HG03558 (cell line): ENCODE results near the gene RALGAPB.
"Not testable (repeated sequence)": the region's sequence is repeated elsewhere in the genome, so short reads cannot be mapped to it uniquely, and the experiment has no call there.

ENCODE experiments used
- ATAC-seq: cut with Tn5 transposase; IDR thresholded peaks from one replicate; pipeline ENCODE4 v1.9.1; 2021; ENCODE audit warnings: moderate number of reproducible peaks; ENCODE audit not compliant: unreplicated experiment; ENCODE audit errors: extremely low read depth

RALGAPB gene

DNA sequence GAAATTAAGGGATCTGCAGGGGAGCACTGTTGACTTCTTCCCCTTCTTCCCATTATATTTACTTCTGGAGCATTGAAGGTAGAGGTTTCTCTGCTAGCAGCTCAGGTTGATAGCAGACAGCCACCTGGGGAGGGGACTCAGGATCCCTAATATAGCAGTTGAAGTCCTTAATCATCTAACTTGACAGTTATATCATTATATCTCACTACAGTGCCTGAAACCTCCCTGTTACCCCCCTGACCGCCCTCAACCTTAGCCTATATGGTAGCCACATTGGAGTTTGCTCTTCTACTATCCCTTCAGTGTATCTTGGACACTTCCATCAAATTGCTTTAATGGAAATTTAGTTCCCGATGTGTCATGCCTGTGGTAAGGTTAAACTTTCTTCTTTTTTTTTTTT is 7.0 kb downstream of the RALGAPB start:
- no peak for ATAC-seq

DNA sequence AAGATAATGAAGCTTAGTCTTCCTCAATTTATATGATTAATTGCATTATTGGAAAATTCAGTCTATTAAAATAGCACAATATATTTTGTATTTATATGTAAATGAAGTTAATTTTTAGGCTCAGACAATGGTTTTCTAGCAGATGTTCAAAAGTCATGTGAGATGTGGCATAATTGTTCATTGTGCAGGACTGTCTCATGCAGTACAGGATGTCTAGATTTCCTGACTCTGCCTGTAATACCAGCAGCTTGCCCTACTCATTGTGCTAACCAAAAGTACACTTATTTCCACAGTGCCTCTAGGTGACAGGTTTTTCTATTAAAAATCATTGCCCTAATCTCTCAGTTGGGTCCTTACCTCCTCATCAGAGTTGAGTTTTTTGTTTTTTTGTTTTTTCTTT is 12.4 kb downstream of the RALGAPB start:
- no peak for ATAC-seq

DNA sequence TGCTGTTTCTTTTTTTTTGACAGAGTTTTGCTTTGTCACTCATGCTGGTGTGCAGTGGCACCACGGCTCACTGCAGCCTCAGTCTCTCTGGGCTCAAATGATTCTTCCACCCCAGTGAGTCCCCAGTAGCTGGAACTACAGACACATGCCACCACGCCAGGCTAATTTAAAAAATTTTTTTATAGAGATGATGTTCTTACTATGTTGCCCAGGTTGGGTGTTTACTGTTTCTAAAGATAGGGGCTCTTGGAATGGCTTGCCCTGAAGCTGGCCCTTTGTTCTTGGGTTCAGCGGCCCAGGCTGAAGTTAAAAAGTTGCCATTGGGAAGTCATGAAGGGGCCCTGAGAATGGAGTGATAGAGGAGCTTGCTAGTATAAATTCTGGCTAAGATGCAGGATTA is 16.5 kb downstream of the RALGAPB start:
- no peak for ATAC-seq

DNA sequence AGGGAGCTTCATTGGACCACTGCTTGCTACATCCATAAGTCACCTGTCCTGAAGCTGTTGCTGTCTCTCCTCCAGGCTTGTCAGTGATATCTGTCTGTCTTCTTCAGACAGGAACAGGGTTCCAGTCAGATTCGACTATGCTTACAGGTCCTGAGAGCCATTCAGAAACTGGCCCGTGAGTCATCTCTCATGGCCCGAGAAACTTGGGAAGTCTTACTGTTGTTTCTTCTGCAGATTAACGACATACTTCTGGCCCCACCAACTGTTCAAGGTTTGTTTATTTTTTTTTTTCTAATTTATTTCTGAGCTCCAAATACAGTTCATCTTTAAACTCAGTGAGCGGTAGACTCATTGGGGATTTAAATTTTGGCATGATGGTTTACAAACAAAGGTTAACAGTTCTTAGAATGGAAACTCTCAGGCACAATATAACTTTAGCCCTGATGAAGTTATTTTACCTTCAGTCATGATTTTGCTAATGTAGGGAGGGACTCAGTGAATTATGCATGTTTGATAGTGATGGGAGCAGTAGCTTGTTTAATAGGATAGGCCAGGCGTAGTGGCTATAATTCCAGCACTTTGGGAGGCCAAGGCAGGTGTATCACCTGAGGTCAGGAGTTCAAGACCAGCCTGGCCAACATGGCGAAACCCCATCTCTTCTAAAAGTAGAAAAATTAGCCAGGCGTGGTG is 24.7 kb downstream of the RALGAPB start:
- no peak for ATAC-seq

DNA sequence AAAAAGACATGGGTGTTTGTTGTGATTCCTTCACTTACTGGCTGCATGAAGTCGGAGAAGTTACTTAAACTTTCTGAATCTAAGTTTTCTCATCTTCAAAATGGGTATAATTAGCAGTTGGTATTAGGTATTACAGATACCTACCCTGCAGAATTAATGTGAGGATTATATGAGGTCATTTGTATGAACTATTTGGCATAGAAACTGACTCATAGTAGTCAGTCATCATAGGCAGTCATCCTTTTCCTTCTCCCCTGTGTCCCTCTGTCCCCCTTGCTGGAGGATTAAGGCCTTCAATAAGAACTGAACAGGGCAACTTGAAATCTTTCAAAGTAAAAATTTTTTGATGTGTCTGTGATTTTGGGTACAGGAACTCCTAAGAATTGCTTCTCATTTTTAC is 26.3 kb downstream of the RALGAPB start:
- ATAC-seq = no peak

DNA sequence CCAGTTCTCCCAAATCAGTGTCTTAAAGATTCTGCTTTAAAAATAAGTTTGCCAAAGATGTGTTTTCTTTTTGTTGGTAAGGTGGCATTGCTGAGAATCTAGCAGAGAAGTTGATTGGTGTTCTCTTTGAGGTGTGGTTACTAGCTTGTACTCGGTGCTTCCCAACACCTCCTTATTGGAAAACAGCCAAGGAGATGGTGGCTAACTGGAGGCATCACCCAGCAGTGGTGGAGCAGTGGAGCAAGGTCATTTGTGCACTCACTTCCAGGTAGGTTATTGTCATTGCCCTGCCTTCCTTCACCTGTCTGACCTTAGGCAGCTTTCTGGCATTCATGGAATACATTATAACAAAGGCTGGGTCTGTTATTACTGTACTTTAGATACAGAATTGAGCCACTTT is 26.7 kb downstream of the RALGAPB start:
- ATAC-seq = no peak

DNA sequence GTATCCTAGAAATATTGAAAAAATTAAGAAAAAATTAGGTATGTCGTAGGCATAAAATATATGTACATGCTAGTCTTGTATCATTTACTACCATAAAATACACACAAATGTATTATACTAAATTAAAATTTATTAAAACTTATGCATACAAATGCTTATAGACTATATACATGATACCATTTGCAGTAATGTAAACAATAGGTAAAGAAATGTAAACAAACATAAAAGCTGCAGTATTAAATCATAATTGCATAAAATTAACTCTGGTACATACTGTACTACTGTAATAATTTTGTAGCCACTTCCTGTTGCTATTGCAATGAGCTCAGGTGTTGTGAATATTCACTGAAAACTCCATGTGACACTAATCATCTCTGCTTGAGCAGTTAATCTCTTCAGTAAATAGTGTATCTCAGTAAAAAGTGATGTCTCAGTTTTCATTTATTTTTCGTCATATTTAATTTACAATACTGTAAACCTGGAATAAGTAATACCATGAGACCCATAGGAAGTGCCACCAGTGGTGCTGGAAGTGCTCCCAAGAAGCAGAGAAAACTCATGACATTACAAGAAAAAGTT is 29.3 kb downstream of the RALGAPB start:
- ATAC-seq = no peak

DNA sequence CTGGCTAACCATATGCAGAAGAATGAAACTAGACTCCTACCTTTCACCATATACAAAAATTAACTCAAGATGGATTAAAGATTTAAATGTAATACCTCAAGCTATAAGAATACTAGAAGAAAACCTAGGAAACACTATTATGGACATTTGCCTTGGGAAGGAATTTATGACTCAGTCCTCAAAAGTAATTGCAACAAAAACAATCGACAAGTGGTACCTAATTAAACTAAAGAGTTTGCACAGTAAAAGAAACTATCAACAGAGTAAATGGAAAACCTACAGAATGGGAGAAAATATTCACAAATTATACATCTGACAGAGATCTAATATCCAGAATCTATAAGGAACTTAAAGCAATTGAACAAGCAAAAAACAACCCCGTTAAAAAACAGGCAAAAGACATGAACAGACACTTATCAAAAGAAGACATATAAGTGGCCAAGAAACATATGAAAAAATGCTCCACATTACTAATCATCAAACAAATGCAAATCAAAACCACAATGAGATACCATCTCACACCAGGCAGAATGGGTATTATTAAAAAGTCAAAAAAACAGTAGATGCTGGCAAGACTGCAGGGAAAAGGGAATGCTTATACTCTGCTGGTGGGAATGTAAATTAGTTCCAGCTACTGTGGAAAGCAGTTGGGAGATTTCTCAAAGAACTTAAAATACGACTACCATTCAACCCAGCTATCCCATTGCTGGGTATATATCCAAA is 31.9 kb downstream of the RALGAPB start:
- ATAC-seq = no peak

DNA sequence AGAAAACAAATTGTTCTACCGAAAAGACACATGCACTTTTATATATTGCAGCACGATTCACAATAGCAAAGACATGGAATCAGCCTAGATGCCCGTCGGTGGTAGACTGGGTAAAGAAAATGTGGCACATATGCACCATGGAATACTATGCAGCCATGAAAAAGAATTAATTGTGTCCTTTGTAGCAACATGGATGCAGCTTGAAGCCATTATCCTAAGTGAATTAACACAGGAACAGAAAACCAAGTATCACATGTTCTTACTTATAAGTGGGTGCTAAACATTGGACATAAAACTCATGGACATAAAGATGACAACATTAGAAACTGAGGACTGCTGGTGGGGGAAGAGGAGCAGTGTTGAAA is 32.4 kb downstream of the RALGAPB start:
- no peak for ATAC-seq

DNA sequence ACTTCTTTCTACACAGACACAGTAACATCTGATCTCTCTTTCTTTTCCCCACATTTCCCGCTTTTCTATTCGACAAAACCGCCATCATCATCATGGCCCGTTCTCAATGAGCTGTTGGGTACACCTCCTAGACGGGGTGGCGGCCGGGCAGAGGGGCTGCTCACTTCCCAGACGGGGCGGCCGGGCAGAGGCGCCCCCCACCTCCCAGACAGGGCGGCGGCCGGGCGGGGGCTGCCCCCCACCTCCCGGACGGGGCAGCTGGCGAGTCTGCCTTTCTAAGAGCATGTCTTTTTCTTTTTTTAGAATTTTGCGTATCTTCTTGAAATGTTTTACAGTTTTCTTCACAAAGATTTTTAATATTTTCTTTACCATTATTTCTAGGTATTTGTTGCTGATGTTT is 39.1 kb downstream of the RALGAPB start:
- not testable (repeated sequence) for ATAC-seq

DNA sequence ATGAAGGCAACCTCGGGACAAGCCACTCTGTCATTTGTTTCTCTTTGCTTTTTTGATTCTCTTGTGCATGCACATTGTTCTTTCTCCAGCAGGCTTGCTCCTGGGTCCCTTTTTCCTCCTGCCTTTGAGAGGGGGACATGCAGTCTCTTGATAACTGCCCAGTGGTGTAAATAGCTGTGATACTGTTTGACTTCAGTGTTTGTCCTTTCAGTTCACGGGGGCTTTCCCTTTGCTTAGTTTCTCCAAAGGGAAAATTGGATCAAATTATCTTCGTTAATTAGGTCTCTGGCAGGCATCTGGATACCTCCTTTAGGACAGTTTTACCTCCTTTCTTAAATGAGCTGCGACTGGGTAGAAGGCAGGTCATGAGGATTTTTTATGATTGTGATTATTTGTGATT is 41.5 kb downstream of the RALGAPB start:
- ATAC-seq = no peak

DNA sequence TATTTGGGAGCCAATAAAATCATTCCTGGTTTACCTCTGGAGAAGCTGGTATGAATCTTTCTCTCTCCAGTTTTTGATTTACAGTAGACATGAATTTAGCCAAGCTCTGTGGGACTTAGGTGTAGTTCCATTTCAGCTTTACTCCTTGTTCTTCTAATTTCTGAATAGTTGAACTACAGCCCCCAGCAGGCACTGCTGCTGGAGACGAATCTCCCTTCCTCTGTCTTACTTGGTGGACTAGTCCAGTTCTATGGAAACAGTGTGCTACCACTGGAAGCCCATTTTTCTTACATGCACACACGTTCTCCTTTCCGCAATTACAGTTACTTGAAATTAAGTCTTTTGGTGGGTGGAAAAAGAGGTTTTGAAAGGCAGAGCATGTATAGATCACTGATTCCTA is 42.3 kb downstream of the RALGAPB start:
- ATAC-seq = no peak

DNA sequence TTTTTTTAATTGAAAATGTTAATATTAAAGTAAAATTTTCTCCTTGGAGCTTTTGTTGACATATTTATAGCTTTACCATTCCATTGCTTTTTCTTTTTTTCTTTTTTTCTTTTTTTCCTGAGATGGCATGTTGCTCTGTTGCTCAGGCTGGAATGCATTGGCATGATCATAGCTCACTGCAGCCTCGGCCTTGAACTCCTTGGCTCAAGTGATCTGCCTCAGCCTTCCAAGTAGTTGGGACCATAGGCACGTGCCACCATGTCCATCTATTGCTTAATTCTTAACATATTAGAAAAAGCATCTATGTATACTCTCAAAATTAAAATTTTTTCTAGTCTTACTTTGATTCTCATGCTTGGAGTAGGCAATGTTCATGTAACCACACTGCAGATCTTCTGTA is 43.0 kb downstream of the RALGAPB start:
- no peak for ATAC-seq

DNA sequence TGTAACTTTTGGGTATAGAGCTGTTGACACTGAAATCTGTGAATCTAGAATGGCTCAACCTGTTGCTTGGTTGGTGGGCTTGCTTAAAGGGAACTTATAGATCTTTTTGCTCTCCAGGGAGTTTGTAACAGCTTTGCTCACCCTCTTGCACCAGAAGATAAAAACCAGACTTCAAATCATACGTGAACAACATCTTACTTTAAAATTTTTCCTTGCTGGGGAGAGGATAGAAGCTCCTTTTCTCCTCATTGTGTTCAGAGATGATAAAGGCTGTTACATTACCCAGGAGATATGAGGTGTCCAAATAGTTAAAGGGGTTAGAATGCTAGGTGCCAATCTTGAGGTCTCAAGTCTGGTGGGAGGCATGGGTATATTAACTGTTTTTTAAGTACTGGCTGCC is 46.8 kb downstream of the RALGAPB start:
- no peak for ATAC-seq

DNA sequence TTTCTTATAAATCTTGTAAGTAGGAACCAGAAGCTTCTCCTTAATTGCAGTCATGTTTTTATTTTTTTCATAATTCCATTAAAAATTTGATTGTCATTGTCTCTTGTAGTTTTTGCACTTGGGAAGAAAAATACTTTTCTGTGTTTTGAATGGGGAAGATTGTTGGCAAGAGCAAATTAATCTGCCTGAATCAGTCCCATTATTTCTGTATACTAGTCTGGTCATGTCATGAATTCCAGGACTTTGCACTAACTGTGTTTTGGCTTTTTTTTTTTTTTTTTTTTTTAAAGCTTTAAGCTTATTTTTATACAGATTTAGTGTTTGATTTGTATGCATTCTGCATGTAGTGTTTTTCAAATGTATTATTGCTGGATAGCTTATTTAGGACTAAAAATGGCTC is 47.6 kb downstream of the RALGAPB start:
- ATAC-seq = no peak

DNA sequence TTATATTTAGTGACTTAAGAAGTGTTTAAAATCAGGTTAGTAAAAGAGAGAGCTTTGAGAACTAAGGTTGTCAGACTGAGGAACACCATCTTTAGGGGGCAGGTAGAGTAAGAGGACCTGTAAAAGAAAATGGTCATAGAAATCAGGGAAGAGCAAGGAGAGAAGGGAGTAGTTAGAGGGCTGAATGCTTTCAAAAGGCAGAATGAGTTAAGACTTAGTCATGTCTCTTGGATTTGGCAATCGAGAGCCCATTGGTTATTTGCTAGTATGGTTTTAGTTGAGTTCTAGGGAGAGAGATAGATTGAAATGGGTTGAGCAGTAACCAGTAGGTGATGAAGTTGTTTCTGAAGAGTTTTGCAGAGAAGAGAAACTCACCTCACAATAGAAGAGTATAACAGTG is 51.1 kb downstream of the RALGAPB start:
- ATAC-seq = no peak

DNA sequence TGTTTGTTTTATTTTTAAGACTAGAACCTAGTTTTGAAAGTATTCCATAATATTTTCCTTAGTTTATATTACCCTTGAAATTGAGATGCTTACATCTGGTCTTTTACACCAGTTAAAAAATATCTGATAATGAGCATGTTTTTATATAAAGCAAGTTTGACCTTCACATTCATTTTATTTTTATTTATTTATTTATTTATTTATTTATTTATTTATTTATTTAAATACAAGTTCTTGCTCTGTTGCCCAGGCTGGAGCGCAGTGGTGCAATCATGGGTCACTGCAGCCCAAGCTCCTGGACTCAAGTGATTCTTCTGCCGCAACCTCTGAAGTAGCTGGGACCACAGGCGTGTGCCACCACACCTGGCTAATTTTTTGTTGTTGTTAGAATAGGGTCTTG is 55.5 kb downstream of the RALGAPB start:
- ATAC-seq = no peak

DNA sequence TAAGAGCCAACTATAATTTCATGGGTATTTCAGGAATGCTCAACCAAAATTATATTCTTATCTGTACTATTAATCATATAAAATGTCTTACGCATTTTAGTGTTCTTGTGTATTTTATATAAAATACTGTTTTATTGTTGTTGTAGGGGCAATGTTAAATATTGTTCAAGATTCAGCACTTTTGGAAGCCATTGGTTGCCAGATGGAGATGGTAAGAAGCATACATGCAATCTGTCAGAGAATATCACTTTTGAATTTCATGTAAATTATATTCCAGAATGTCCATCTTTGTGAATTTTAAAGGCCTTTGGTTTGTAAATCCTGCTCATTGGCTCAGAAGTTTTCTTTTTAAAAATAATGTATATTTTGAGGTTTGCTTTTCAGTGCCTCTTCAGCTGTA is 58.4 kb downstream of the RALGAPB start:
- no peak for ATAC-seq

DNA sequence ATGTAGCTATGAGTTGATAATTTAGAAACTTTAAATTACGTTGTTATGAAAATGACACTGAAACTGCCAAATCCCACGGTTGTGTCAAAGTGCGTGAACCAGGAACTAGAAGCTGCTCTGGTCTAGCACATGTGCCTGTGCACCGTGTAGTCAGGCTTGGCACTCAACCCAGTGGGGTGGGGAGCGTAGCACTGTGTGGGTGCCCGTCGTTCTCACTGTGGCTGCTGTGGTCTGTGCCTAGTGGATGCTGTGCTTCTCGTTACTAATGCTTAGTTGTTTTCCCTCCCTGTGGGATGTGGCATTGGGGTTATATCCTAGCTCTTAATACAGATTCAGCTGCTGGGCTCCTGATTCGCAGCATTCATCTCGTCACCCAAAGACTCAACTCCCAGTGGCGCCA is 62.1 kb downstream of the RALGAPB start:
- ATAC-seq = no peak

DNA sequence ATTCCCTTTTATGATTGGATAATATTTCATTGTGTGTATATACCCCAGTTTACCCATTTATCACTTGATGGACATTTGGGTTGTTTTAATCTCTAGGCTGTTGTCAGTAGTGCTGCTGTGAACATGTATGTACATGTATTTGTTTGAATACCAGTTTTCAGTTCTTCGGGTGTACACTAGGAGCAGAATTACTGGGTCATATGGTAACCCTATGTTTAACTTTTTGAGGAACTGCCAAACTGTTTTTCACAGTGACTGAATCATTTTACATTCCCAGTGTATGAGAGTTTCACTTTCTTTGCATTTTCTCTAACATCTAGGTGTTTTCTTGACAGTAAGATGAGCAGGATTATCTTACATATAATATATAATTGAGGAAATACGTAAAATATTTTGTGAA is 63.7 kb downstream of the RALGAPB start:
- ATAC-seq = no peak

DNA sequence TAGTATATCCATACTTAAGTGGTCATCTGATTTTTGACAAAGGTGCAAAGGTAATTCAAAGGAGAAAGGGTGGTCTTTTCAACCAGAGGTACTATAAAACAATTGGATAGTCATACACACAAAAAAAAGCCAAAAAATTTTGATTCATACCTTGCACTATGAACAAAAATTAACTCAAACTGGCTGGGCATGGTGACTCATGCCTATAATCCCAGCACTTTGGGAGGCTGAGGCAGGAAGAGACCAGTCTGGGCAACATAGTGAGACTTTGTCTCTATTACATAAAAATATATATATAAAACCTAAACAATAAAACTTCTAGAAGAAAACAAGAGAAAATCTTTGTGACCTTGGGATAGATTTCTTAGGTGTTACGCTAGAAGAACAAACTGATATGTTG is 64.5 kb downstream of the RALGAPB start:
- ATAC-seq = no peak

DNA sequence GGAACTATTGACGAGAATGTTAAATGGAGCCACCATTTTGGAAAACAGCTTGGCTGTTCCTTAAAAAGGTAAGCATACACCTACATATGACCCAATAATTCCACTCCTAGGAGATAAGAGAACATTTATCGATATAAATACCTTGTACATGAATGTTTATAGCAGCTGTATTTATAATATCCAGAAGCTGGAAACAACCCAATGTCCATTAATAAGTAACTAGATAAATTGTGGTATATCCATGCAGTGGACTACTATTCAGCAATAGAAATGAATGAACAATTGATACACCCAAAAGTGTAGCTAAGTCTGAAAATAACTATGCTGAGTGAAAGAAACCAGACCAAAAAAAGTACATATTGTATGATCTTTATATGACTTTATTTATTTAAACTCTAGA is 66.1 kb downstream of the RALGAPB start:
- no peak for ATAC-seq
